Spleen (tissue), 11 donors: ENCODE measurements around the gene TRAPPC2. TPM values are rescaled to one million over a fixed set of nuclear protein-coding genes. Genes with fewer than 3 reads are reported as not detected.
A peak's percentile ranks its signal among the peaks of the same experiment; 100 is the strongest.

Source experiments
- DNase-seq: peaks from one replicate; pipeline ENCODE4 v3.0.0-alpha.2; 2020
- H3K27ac ChIP-seq, 8 donors: fragments of 200-600 bp; sonication (generic) in 7 of 8; 1 replicate in 4 of 8; 2 replicates in 4 of 8; pipeline versions ENCODE4 v1.5.0 to v1.8.0; 2016 to 2021; ENCODE audit warnings: inconsistent platforms in 4 of 8, mild to moderate bottlenecking in 4 of 8, moderate library complexity in 1 of 8
- H3K27me3 ChIP-seq, 7 donors: fragments of 200-600 bp; sonication (generic) in 6 of 7; replicated peaks in 1 of 7; 1 replicate in 4 of 7; 2 replicates in 3 of 7; pipeline versions ENCODE4 v1.5.0 to v1.8.0; 2016 to 2021; ENCODE audit warnings: inconsistent platforms in 3 of 7, mild to moderate bottlenecking in 1 of 7
- H3K36me3 ChIP-seq, 6 donors: fragments of 200-600 bp; sonication (generic) in 5 of 6; 1 replicate in 4 of 6; 2 replicates in 2 of 6; pipeline versions ENCODE4 v1.5.0 to v1.8.0; 2016 to 2021; ENCODE audit warnings: inconsistent platforms in 2 of 6
- H3K4me1 ChIP-seq, 6 donors: fragments of 200-600 bp; sonication (generic) in 5 of 6; 1 replicate in 3 of 6; 2 replicates in 3 of 6; pipeline versions ENCODE4 v1.5.0 to v1.8.0; 2016 to 2021; ENCODE audit warnings: inconsistent platforms in 3 of 6
- H3K4me3 ChIP-seq, 8 donors: fragments of 200-600 bp; sonication (generic) in 7 of 8; 1 replicate in 4 of 8; 2 replicates in 4 of 8; pipeline versions ENCODE4 v1.5.0 to v1.8.0; 2016 to 2021; ENCODE audit warnings: inconsistent platforms in 4 of 8, mild to moderate bottlenecking in 4 of 8, moderate library complexity in 2 of 8
- H3K9me3 ChIP-seq, 8 donors: fragments of 200-600 bp; sonication (generic) in 7 of 8; 1 replicate in 4 of 8; 2 replicates in 4 of 8; pipeline versions ENCODE4 v1.5.0 to v1.8.0; 2016 to 2021; ENCODE audit warnings: inconsistent platforms in 4 of 8
- CTCF ChIP-seq, 11 experiments: fragments of 200-600 bp in 7 of 11; fragments of 450-650 bp in 4 of 11; sonication (generic) in 4 of 11; IDR thresholded peaks in 8 of 11; conservative IDR thresholded peaks in 3 of 11; 1 replicate in 7 of 11; 2 replicates in 4 of 11; pipeline versions ENCODE4 v1.4.0 to v1.8.0; 2016 to 2021; ENCODE audit warnings: antibody characterized with exemption in 11 of 11, inconsistent platforms in 4 of 11, mild to moderate bottlenecking in 1 of 11
- POLR2A ChIP-seq, 3 donors: fragments of 450-650 bp; IDR thresholded peaks; one replicate each; pipeline ENCODE4 v1.5.1; 2017; ENCODE audit warnings: antibody characterized with exemption in 3 of 3, mild to moderate bottlenecking in 1 of 3
- POLR2AphosphoS5 ChIP-seq, 3 donors: sonication (generic); formaldehyde crosslinking; IDR thresholded peaks; one replicate each; pipeline ENCODE4 v1.5.1; 2017; ENCODE audit warnings: antibody characterized with exemption in 3 of 3
- WGBS, 5 donors: extraction: QIAGEN DNeasy Blood & Tissue Kit in 3 of 5; methylation state at CpG; one replicate each; pipeline versions ENCODE4 v1.1.5 to v1.1.7; 2013 to 2018; 5-methylcytosine and 5-hydroxymethylcytosine counted together
- intact Hi-C: fragments of 100-400 bp; cut with DNase I; formaldehyde crosslinking; loops from one replicate; pipeline ENCODE4 v1.15.0; 2023; ENCODE audit warnings: low total_unique reads
- polyA plus RNA-seq, 3 donors: library from polyadenylated mRNA; stranded (reverse); fragments of 200-250 nt; gene quantifications; one replicate each; pipeline ENCODE4 v1.2.1, GENCODE V29; 2013
- total RNA-seq, 7 donors: library from RNA; depleted of rRNA in 3 of 7; stranded (reverse); fragments of >200 nt in 3 of 7; fragmentation: NEBNext Ultra II Directional in 4 of 7; extraction: Animal tissue kit (Norgen Biotek cat#: 25700) in 4 of 7; gene quantifications; one replicate each; pipeline versions ENCODE4 v1.1.0 to v1.2.1, GENCODE V29; 2016 to 2021
- donor health status: healthy with polysubstance abuse.
- donor health status: DM: no; HTN: no; CAD: no; lungs with moderate emphysema.
- donor health status: DM: no; HTN: no; CAD: no.
- donor health status: Bipolar disorder and iron deficiency.
- donor health status: healthy.
- donor health status: DM: no; HTN: no; CAD: no.
- donor health status: DM: yes; HTN: yes; CAD: no.

The TRAPPC2 gene
- total and polyA plus RNA-seq, 10 donors: 10.8 to 29.5 (median 23.3) TPM

GRCh38 chrX:13695601-13696115 lies 38.8 kb downstream of the TRAPPC2 start:
- 82 to 89% (median 87%) methylated on average over 4 of the region's 4 CpGs for WGBS, 5 donors
- no peak overlapping the region for H3K4me3 ChIP-seq
- peaks cover 29 to 100% (median 83%) of the 10 kb centered on the region in 6 donors for H3K4me1 ChIP-seq
- DNase-seq: no peak
- intact Hi-C loops: no loop called here
- H3K27ac ChIP-seq: peak overlapping the region in 3 of 8 donors; percentile 29 to 66 (median 66)
- no peaks in the 10 kb centered on the region for H3K36me3 ChIP-seq
- TF ChIP-seq CTCF (IDR thresholded peaks at IDR 0.05 in 8 of 11, conservative IDR thresholded peaks at IDR 0.05 in 3 of 11) (no peak), POLR2AphosphoS5 (IDR thresholded peaks at IDR 0.05) (no peak), POLR2A (IDR thresholded peaks at IDR 0.05) (no peak)
- peaks cover 0 to 4% (median 0%) of the 10 kb centered on the region in 7 donors for H3K27me3 ChIP-seq
- H3K9me3 ChIP-seq: no peaks in the 10 kb centered on the region

DNA sequence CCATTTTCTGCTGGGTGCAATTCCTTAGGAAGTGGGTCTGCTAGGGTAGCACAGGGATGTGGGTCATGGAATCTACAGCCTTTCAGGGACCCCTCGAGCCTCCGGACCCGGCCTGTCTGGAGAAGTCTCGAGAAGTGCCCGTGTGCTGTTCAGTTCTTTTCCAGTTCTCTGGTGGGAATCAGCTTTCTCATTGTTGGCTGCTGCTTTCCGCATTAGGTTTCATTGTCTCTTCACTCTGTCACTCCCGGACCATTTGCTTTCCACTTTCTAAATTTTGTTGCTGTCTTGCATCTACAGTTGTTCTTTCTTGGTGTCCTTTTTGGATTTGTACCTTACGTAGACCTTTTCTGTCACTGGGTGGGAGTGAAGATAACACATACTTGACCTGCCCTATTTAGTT lies 39.4 kb downstream of the TRAPPC2 start:
- no peak for DNase-seq
- H3K36me3 ChIP-seq: no peaks in the 10 kb centered on the region
- TF ChIP-seq POLR2AphosphoS5 (IDR thresholded peaks at IDR 0.05) (no peak), CTCF (IDR thresholded peaks at IDR 0.05 in 8 of 11, conservative IDR thresholded peaks at IDR 0.05 in 3 of 11) (no peak), POLR2A (IDR thresholded peaks at IDR 0.05) (no peak)
- H3K4me3 ChIP-seq: no peak overlapping the region
- WGBS, 5 donors: 72 to 92% (median 80%) methylated on average over 7 to 8 of the region's 8 CpGs
- H3K9me3 ChIP-seq: no peaks in the 10 kb centered on the region
- intact Hi-C loops: no loop called here
- peaks cover 0 to 7% (median 0%) of the 10 kb centered on the region in 7 donors for H3K27me3 ChIP-seq
- peak overlapping the region in 2 of 8 donors; percentile 39 to 97 for H3K27ac ChIP-seq
- H3K4me1 ChIP-seq: peaks cover 31 to 99% (median 85%) of the 10 kb centered on the region in 6 donors

- DNase-seq: no peak
- H3K4me1 ChIP-seq: peaks cover 31 to 93% (median 82%) of the 10 kb centered on the region in 6 donors
- intact Hi-C loops: no loop called here
- H3K36me3 ChIP-seq: no peaks in the 10 kb centered on the region
- H3K4me3 ChIP-seq: no peak overlapping the region
- H3K27ac ChIP-seq: peak overlapping the region in 2 of 8 donors; percentile 96 to 97
- peaks cover 0 to 12% (median 0%) of the 10 kb centered on the region in 7 donors for H3K27me3 ChIP-seq
- 77 to 87% (median 78%) methylated on average over 2 of the region's 2 CpGs for WGBS, 5 donors
- H3K9me3 ChIP-seq: no peaks in the 10 kb centered on the region
- no peak for TF ChIP-seq POLR2AphosphoS5 (IDR thresholded peaks at IDR 0.05)
- no peak for TF ChIP-seq CTCF (IDR thresholded peaks at IDR 0.05 in 8 of 11, conservative IDR thresholded peaks at IDR 0.05 in 3 of 11)
- TF ChIP-seq POLR2A (IDR thresholded peaks at IDR 0.05): no peak
Measured at GRCh38 chrX:13694359-13694758, 40.1 kb downstream of the TRAPPC2 start.

DNA sequence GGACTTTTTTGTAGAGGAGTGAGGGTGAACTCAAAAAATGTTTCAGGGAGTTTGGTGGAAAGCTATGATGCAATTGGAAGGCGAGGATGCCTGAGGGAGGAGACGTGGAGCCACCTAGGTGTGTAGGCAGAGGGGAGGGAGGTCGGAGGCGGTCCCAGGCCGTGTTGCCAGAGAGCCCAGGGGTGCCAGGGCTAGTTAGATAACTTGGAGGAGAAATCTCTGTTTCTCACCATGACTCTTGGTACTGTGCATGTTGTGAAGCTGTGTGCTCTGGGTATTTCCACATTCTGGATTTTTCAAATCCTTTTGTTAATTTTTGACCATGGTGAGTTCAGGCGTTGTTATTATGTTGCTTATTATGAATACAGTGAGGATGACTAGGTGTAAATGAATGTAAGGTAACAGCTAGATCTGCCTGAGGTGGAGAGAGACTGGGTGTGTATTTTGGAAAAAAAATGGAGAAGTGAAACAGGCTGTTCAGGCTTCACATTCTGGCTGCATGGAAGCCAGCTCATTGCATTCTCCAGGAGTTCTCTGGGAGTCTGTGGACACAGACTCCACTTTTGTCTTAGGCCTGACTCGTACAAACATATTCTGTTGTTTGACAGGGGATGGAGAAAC lies 41.0 kb downstream of the TRAPPC2 start:
- peak overlapping the region in 1 of 8 donors; percentile 1 for H3K4me3 ChIP-seq
- peak overlapping the region in 4 of 8 donors; percentile 33 to 97 (median 96) for H3K27ac ChIP-seq
- intact Hi-C loops: no loop called here
- H3K36me3 ChIP-seq: no peaks in the 10 kb centered on the region
- no peak for TF ChIP-seq POLR2A (IDR thresholded peaks at IDR 0.05)
- no peak for TF ChIP-seq POLR2AphosphoS5 (IDR thresholded peaks at IDR 0.05)
- TF ChIP-seq CTCF (IDR thresholded peaks at IDR 0.05 in 8 of 11, conservative IDR thresholded peaks at IDR 0.05 in 3 of 11): no peak
- DNase-seq: no peak
- WGBS, 5 donors: 51 to 81% (median 56%) methylated on average over 7 of the region's 7 CpGs
- H3K9me3 ChIP-seq: no peaks in the 10 kb centered on the region
- H3K27me3 ChIP-seq: peaks cover 0 to 16% (median 0%) of the 10 kb centered on the region in 7 donors
- H3K4me1 ChIP-seq: peaks cover 29 to 85% (median 75%) of the 10 kb centered on the region in 6 donors
